ENCODE data around the gene KIF25.

Gene KIF25

GRCh38 chr6:168061269-168062210 lies 64.1 kb downstream of the KIF25 start:
- peak overlapping the region; percentile 65 for H3K27ac ChIP-seq
- TF ChIP-seq CTCF (conservative IDR thresholded peaks at IDR 0.05) = no peak

GRCh38 chr6:168062346-168063289 lies 65.1 kb downstream of the KIF25 start:
- H3K27ac ChIP-seq = peak overlapping the region; percentile 65
- TF ChIP-seq CTCF (conservative IDR thresholded peaks at IDR 0.05) = no peak

- no peak overlapping the region for H3K27ac ChIP-seq
- TF ChIP-seq CTCF (conservative IDR thresholded peaks at IDR 0.05) = no peak
These were observed 66.0 kb downstream of the KIF25 start for GRCh38 chr6:168063431-168063830.

GRCh38 chr6:168064226-168064807 lies 66.8 kb downstream of the KIF25 start:
- no peak overlapping the region for H3K27ac ChIP-seq
- TF ChIP-seq CTCF (conservative IDR thresholded peaks at IDR 0.05) = no peak

GRCh38 chr6:168067081-168067759 lies 69.7 kb downstream of the KIF25 start:
- no peak for TF ChIP-seq CTCF (conservative IDR thresholded peaks at IDR 0.05)

GRCh38 chr6:168070804-168071203 lies 73.3 kb downstream of the KIF25 start:
- no peak for TF ChIP-seq CTCF (conservative IDR thresholded peaks at IDR 0.05)
- H3K27ac ChIP-seq = no peak overlapping the region

More at GRCh38 chr6:168067081-168067759, 69.7 kb downstream of the KIF25 start:
- H3K27ac ChIP-seq = no peak overlapping the region

Measured in VCaP (cell line).